ENCODE measurements around the gene VEPH1.
"Not testable (repeated sequence)": the region's sequence is repeated elsewhere in the genome, so short reads cannot be mapped to it uniquely, and the experiment has no call there.

VEPH1 gene

GRCh38 chr3:157347577-157348303 lies 155.5 kb downstream of the VEPH1 start:
- peak; percentile 49 for DNase-seq (ENCODE audit: low read depth)

DNA sequence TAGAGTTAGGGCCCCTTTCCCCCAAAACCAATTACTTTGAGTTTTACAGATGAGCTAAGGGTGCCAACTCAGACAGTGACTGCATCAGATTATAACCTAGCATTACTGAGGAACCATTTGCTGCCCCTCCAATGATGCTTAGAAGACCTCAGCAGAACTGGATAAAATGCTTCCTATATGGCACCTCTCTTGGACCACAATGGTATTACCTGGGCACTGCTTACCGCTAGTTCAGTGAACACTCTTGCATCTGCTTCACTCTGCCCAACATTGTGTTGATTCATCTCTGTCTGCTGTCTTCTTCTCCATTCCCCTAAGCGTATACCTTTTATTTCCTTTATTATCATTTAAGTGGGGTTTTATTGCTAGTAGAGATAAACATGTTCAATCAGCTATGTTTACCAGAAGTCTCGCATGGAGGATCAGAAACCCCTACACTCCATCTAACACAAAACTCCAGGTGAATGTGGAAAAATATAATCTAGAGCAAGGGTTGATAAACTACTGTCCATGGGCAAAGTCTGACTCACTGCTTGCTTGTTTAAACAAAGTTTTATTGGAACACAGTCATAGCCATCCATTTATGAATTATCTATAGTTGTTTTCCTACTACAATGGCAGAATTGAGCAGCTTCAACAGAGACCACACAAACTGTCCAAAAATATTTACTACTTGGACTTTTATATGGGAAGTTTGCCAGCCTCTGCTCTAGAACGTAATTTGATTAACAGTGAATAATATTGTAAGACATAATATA lies 166.8 kb downstream of the VEPH1 start:
- no peak for DNase-seq (ENCODE audit: low read depth)

- DNase-seq (ENCODE audit: low read depth), result peak; percentile 69
These were observed 167.8 kb downstream of the VEPH1 start for GRCh38 chr3:157335233-157336076.

- DNase-seq (ENCODE audit: low read depth), result peak; percentile 90
These were observed 169.6 kb downstream of the VEPH1 start for GRCh38 chr3:157333551-157333991.

DNA sequence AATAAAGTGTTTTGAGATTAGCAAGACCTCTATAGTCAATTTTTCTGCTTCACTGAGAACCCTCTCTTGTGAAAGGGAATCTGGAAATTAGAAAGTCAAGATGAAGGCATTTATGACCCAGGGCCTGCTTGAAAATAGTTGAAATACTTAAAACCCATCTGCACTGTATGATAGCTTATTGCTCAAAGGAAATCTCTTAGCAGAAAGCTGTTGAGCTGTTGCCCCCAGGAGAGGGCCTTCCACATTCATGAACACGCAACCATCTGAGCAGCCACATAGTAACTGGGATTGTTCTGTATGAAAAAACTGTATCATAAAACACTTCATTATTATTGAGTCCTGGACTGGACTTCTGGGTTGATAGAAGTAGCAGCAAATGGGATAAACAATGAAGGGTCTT lies 173.0 kb downstream of the VEPH1 start:
- DNase-seq (ENCODE audit: low read depth), result no peak

GRCh38 chr3:157329551-157329950 lies 173.7 kb downstream of the VEPH1 start:
- no peak for DNase-seq (ENCODE audit: low read depth)

DNA sequence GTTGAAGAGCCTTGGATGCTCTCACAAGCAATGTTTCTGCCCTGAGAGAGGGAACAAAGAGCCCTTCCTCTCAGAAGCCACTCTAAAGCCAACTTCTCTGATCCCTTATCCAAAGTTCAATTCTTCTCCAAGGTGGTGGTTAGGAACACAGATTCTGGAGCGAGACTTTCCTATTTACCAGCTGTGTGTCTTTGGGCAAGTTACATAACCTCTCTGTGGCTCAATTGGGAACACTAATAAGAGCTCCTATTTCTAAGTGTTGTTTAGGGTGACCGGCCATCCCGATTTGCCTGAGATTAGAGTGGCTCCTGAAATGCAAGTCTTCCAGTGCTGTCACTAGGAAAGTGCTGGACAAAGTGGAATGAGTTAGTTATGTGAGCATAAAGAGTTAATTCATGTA lies 175.4 kb downstream of the VEPH1 start:
- no peak for DNase-seq (ENCODE audit: low read depth)

DNA sequence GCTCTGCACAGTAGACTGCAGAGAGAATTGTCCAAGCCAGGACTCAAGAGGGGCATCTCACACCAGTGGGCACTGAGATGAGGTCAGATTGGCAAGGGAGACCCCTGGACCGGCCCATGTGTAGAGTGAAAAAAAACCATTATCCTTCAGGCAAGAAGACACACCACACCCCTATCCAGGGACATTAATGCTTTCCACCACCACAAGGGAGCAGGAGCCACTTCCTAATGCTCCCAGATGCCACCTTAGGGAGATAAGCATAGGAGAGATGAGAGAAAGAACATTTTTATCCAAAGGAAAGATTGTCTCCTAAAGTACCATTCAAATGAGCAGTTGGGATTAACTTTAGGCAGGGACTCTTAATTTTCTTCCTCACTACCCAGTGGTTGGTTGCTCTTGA lies 176.2 kb downstream of the VEPH1 start:
- no peak for DNase-seq (ENCODE audit: low read depth)

DNA sequence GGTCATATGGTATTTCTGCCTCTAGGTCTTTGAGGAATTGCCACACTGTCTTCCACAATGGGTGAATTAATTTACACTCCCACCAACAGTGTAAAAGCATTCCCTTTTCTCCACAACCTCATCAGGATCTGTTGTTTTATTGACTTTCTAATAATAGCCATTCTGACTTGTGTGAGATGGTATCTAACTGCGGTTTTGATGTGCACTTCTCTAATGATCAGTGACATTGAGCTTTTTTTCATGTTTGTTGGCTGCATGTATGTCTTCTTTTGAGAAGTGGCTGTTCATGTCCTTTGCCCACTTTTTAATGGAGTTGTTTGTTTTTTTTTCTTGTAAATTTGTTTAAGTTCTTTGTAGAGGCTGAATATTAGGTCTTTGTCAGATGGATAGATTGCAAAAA lies 178.3 kb downstream of the VEPH1 start:
- DNase-seq (ENCODE audit: low read depth), result not testable (repeated sequence)

GRCh38 chr3:157323360-157323759 lies 179.9 kb downstream of the VEPH1 start:
- DNase-seq (ENCODE audit: low read depth), result no peak

- DNase-seq (ENCODE audit: low read depth), result no peak
These were observed 183.5 kb downstream of the VEPH1 start for GRCh38 chr3:157319672-157320071.

- no peak for DNase-seq (ENCODE audit: low read depth)
These were observed 184.5 kb downstream of the VEPH1 start for GRCh38 chr3:157318639-157319288.

DNA sequence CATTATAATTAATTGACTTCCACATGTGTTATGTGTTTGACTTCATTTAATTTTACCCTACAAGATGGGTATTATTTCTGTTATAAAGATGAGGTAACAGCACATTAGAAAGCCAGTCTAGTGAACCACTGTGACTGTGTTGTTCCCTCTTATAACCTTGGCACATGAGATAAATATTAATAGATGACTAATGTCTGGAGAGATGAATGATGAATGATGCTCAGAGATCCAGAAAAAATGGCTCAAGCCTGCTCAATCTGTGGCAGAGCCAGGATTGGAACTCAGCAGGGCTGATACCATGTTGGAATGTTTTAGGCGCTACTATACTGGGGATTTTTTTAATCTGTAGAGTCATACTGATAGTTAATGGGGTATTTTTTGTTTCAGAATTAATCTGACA lies 185.3 kb downstream of the VEPH1 start:
- DNase-seq (ENCODE audit: low read depth), result no peak

DNA sequence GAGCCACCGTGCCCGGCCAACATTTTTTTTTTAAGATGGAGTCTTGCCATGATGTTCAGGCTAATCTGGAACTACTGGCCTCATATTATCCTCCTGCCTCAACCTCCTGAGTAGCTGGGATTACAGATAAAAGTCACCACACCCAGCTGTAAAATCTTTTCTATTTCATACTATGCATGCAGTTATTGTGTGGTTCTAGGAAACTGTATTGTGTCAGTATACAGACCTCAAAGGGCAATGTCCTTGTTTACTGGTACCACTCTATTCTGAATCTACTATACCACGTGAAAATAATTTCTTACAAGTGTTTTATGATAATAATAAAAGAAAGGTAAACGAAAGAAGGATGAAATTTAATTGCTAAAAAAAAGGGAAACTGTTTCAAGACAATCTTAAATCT lies 190.0 kb downstream of the VEPH1 start:
- DNase-seq (ENCODE audit: low read depth), result no peak

DNA sequence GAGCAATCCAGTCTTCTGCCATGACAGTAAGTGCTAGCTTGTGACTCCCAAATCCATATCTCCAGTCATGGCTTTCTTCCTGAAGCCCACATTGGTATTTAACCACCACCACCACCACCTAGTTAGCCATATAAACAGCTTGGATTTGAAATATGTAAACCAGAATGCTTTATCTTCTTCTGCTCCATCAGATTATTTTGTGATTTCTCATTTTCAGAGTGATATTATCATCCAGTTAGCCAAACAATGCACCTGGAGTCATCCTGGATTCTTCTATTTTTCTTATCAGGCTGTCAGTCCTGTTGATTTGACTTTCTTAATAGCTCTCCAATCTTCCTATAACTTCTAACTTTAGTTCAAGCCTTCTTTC lies 190.9 kb downstream of the VEPH1 start:
- no peak for DNase-seq (ENCODE audit: low read depth)

- DNase-seq (ENCODE audit: low read depth), result peak; percentile 94
These were observed 191.4 kb downstream of the VEPH1 start for GRCh38 chr3:157311633-157312375.

GRCh38 chr3:157310329-157311052 lies 192.7 kb downstream of the VEPH1 start:
- DNase-seq (ENCODE audit: low read depth), result no peak

DNA sequence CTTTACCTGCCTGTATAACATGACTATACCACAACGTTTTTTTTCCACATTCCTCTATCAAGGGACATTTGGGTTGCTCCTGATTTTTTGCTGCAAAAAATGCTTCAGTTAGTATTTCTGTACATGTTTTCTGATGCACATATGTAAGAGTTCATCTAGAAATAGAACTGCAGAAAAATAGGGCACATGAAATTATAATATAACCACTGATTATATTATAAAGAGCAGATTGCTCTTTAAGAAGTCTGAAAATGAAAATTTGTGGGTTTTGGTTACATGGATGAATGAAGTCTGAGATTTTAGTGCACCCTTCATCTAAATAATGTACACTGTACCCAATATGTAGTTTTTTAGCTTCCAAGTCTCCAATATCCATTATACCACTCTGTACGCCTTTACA lies 196.7 kb downstream of the VEPH1 start:
- DNase-seq (ENCODE audit: low read depth), result no peak

DNA sequence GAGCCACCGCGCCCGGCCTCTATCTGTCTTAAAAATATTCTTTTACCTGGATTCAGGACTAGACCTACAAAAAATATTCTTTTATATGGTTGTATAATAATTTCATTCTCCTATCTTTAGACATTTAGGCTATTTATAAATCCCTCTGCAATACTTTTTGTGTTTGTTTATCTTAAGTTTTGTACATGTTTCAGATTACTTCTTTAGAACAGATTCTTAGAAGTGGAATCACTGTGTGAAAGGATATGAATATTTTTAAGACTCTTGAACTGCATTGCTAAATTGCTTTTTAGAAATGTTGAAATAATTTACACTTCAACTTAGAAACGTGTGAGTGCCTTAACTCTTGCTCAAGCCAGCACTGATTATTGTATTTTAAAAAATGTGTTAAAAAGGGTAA lies 197.8 kb downstream of the VEPH1 start:
- no peak for DNase-seq (ENCODE audit: low read depth)

DNA sequence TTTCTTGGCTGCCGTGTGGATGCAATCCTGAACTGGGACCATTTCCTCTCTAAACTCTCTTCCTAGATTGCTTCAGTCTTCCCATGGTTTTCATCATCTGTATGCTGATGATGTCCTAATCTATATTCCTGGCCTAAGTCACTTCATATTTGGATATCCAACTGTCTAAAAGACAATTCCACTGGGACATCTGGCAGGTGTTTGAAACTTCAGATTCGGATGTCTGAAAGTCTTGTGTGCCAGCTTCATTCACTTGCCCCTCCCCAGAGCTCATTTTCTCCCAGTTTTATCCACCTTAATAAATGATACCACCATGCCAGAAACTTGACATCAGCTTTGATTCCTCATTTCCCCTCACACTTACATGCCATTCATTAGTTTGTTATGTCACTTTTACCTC lies 201.5 kb downstream of the VEPH1 start:
- no peak for DNase-seq (ENCODE audit: low read depth)
